ENCODE data around the gene DNAJB6. TPM values are rescaled to one million over a fixed set of nuclear protein-coding genes. Genes with fewer than 3 reads are reported as not detected.
A peak's percentile ranks its signal among the peaks of the same experiment; 100 is the strongest.

DNAJB6 gene
- polyA plus RNA-seq, 12 donors = 114 to 166 (median 140) TPM; not detected in 1

- no peak for DNase-seq
Observed at GRCh38 chr7:157425761-157426160, 89.0 kb downstream of the DNAJB6 start.

DNA sequence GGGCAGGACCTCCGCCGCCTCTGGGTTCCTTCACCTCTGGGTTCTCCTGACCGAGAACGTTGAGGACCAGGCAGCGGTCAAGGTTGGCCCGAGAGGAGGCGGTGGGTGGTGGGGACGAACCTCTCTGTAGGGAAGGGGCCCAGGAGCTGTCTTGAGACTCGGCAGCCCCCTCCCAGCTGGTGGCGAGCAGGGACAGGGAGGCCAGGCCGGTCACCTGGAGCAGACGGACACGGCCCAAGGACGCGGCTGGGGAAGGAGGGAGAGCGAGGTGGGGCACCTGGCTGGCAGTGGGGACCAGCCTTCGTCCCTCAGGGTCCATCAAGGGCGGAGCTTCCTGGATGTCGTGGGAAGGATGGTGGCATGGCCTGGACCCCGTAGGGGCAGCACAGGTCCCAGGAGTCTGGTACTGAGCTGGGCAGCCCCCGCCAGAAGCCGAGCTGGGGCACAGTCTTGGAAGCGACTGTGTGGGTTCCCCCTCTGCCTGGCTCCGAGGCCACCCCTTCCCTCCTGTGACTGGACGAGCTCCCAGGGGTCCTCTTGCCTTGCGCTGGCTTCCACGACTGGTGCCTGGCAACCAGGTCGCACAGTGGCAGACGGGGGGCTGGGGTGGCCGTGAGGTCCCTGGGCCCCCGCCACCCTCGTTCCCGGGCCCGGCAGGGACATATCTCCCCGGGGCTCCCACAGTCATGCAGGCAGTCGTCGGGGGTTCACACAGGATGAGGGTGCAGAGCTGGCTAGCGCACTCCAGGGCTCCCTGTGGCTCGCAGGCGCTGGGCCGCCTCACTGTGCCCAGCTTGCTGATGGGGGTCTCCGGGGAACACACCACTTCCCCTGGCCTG lies 89.9 kb downstream of the DNAJB6 start:
- no peak for DNase-seq

GRCh38 chr7:157427811-157428553 lies 91.2 kb downstream of the DNAJB6 start:
- DNase-seq = no peak

DNA sequence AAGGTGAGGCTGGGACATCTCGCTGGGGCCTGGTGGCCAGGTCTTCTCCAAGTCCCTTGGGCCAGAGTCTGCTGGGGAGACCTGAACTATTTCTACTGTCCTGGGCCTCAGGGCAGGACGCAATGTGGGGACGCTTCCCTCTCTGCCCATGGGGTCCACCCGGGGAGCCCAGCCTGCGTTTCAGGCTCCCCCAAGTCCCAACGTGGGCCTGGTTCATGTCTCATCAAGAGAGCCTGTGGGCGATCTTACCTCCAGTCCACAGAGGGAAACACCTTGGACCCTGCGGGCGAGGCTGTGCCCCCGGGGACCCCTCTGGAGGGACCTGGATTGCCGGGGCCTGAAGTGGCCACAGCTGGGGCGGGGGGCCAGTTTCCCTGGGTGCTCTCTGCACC lies 91.7 kb downstream of the DNAJB6 start:
- DNase-seq = no peak

DNA sequence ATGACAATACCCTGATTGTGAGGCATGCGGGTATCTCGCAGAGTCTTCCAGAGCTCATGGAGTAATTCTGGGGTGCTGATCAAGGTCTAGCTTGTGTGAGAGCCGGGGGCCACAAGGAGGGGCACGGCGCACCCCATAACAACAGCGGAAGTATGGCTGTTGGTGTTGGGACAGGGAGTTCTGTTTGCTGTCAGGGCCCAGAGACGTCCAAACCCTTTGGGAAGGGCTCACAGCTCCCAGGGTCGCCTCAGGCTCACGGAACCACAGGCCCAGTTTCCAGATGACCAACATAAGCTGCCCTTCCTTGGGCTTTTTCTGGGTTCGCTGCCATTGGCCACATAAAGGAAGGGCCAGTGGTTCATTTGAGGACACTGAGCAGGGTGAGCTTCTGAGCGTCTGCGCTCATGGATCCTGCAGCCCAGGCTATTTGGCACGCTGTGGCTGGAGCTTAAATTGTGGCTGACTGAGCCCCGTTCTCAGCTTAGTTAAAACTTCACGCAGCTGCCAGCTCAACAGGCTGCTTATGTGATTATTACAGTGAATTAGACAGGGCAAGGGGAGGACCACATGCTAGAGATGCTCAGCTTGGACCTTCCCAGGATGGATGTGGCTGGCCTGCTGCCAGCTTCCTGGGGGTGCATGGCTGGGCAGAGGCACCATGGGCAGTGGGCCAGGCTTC lies 92.3 kb downstream of the DNAJB6 start:
- no peak for DNase-seq

DNA sequence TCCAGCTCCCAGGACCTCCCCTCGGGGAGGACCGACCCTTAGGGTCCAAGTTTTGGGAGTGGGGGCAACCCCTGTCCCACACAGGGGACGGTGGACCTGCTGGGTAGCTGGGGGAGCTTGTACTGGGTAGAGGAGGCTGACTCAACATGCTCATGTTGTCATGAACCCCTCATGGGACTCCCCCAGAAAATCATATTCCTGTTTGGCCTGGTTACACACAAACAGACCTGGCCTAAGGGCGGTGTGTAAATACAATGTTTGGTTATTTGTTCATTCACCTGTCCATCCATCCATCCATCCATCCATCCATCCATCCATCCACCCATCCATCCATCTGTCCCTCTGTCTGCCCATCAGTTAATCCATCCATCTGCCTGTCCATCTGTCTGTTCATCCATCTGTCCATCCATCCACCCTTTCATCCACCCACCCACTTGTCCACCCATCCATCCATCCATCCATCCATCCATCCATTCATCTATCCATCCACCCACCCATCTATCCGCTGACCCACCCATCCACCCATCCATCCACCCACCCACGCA lies 92.9 kb downstream of the DNAJB6 start:
- no peak for DNase-seq

GRCh38 chr7:157430721-157431120 lies 93.9 kb downstream of the DNAJB6 start:
- DNase-seq = no peak

- DNase-seq = no peak
Observed at GRCh38 chr7:157431173-157431950, 94.6 kb downstream of the DNAJB6 start.

GRCh38 chr7:157431951-157432540 lies 95.2 kb downstream of the DNAJB6 start:
- no peak for DNase-seq

- DNase-seq = no peak
Observed at GRCh38 chr7:157432541-157432956, 95.7 kb downstream of the DNAJB6 start.

- peak; percentile 25 for DNase-seq
Observed at GRCh38 chr7:157432957-157433576, 96.3 kb downstream of the DNAJB6 start.

DNA sequence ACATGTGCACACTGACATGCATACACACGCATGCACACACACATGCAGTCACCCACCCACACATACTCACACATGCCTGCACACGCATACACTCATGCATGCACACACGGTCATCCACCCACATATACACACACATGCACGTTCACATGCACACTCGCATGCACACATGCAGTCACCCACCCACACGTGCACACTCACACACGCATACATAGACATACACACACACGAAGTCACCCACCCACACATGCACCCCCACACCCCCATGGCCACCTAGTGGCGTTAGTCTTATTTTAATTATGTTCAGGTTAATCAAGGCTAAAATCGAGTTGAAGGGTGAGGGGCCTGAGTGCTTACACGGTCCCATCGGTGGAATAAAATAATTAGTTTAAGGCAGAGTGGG lies 96.8 kb downstream of the DNAJB6 start:
- DNase-seq = no peak

DNA sequence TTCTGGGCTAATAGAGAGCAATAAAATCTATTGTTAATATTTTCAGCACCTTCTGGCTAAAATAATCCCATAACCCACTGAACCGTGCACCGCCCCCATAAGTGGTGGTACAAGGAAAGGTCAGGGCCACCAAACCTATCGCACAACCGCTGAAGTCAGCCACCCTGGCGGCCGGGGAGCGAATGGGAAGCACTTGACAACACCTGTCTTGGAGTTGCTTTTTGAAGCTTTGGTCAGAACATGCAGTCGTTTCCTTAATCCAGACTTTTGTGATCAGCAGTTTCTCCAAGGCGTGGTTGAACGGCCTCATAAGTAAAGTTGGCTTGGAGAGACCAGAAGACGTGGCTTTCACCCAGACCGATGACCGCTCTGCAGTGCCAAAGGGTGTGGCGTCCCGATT lies 97.4 kb downstream of the DNAJB6 start:
- DNase-seq = no peak

DNA sequence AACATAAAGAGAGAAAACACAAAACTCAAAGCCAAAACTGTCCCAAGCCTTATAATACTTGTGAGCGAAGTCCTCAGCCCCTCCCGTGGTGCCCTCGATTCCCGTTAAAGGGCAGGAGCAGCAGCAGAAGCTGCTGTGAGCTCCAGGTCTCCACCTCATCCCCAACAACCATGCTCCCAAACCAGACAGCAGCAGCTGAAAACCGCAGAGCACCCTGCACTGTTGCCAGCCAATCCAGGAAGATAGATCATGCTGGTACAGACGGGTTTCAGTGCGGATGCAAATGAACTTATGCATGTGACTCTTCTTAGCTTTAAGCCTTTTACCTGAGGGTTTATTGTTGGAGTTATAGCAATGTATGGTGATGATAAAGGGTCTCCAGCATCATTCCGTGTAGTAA lies 97.9 kb downstream of the DNAJB6 start:
- DNase-seq = no peak

GRCh38 chr7:157436076-157436475 lies 99.3 kb downstream of the DNAJB6 start:
- no peak for DNase-seq

DNA sequence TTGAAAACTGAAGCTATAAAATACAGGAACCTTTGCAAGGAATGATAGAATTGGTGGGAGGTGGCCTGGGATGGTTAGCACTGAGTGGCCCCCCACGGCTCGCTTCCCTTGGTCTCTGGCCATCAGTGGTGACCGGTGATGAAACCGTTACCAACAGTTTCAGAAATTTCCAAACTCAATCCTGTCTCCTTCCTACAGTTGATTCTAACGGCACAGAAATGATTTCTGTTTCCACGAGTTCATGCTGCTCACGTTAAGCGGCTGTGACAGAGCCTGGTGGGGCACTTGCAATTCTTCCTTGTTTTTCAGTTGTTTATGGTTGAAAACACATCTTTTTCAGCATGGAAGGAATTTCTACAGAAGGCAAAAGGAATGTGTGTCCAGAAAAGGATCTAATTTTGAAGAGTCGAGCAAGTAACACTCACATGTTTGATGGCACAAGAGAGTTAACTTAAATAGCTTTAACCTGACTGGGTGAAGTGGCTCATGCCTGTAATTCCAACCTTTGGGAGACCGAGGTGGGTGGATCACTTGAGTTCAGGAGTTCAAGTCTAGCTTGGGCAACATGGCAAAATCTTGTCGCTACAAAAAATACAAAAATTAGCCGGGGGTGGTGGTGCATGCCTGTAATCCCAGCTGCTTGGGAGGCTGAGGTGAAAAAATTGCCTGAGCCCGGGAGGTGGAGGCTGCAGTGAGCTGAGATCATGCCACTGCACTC lies 100.1 kb downstream of the DNAJB6 start:
- no peak for DNase-seq

- DNase-seq = no peak
Observed at GRCh38 chr7:157437519-157438061, 100.8 kb downstream of the DNAJB6 start.

DNA sequence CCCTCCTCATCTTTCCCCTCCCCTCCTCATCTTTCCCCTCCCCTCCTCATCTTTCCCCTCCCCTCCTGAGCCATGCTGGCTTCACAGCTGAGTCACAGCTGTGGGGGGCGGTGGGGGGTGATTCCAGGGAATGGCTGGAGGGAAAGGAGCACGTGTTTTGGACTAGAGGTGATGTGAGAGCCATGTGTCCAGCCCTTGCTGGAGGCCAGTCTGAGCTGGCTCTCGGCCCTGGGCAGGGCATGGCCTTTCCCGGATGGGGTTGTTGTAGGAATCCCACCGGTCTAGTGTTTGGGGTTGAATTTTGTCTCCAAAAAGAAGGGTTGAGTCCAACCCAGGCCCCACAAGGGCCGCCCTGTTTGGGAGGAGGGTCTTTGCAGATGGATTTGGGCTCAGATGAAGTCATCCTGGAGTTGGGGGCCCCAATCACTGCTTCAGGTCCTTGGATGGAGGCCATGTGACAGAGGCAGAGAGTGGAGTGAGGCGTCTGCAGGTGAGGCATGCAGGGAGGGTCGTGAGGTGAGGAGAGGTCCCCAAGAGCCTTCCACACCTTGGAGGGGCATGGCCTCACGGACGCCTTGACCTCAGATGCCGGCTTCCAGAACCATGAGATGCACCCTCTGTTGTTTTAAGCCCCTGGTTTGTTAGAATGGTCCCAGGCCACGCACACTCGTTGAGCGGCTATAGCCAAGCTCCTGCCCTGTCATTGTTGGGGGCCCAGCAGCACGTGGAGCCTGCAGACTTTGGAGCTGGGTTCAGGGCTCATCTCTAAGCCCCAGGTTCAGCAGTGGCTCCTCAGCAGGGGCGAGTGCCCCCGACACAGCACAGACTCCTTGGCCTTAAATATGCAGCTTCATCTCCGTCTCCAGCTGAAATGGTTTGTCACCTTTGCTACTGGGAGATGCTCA lies 101.6 kb downstream of the DNAJB6 start:
- DNase-seq = no peak

DNA sequence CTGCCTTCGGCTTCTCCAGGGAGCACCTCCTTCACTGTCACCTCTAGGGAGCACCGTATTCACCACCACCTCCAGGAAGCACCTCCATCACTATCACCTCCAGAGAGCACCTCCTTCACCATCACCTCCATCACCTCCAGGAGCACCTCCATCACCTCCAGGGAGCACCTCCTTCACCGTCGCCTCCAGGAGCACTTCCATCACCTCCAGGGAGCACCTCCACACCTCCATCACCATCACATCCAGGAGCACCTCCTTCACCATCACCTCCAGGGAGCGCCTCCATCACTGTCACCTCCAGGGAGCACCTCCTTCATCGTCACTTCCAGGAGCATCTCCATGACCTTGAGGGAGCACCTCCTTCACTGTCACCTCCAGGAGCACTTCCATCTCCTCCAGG lies 102.3 kb downstream of the DNAJB6 start:
- no peak for DNase-seq

Measured in muscle of arm (tissue), 12 donors.